HepG2 (cell line): Measurements from ENCODE around the gene SAE1. TPM values are rescaled to one million over a fixed set of nuclear protein-coding genes. Genes with fewer than 3 reads are reported as not detected.

Source experiments
- GZF1 ChIP-seq: sonication (generic); formaldehyde crosslinking; IDR thresholded peaks from 2 replicates; pipeline ENCODE4 v1.5.1; 2020; ENCODE audit warnings: mild to moderate bottlenecking, missing genetic modification reagents
- KDM2A ChIP-seq: sonication (generic); formaldehyde crosslinking; IDR thresholded peaks from 2 replicates; pipeline ENCODE4 v1.4.0; 2020; ENCODE audit warnings: low read depth, missing genetic modification reagents, borderline replicate concordance
- KDM6A ChIP-seq: IDR thresholded peaks from 2 replicates; pipeline ENCODE4 v1.6.1; 2016; ENCODE audit warnings: low read depth
- MED1 ChIP-seq: sonication (generic); formaldehyde crosslinking; IDR thresholded peaks from 2 replicates; pipeline ENCODE4 v1.4.0; 2020; ENCODE audit warnings: missing genetic modification reagents
- MTA3 ChIP-seq: sonication (generic); formaldehyde crosslinking; IDR thresholded peaks from 2 replicates; pipeline ENCODE4 v1.4.0; 2020; ENCODE audit warnings: missing genetic modification reagents
- NCOR1 ChIP-seq: fragments of 200-600 bp; sonication (generic); IDR thresholded peaks from 2 replicates; pipeline ENCODE4 v1.7.0; 2017; ENCODE audit warnings: antibody characterized with exemption, low read length, borderline replicate concordance
- NFKB2 ChIP-seq: sonication (generic); formaldehyde crosslinking; IDR thresholded peaks from 2 replicates; pipeline ENCODE4 v1.4.0; 2020; ENCODE audit warnings: missing genetic modification reagents, borderline replicate concordance
- PAF1 ChIP-seq: IDR thresholded peaks from 2 replicates; pipeline ENCODE4 v1.6.1; 2016; ENCODE audit warnings: missing genetic modification reagents, missing compliant biosample characterization
- POGZ ChIP-seq: sonication (generic); formaldehyde crosslinking; IDR thresholded peaks from 2 replicates; pipeline ENCODE4 v1.4.0; 2020; ENCODE audit warnings: mild to moderate bottlenecking, missing genetic modification reagents
- RBFOX2 ChIP-seq: fragments of 200-400 bp; formaldehyde crosslinking; IDR thresholded peaks from 2 replicates; pipeline ENCODE4 v1.6.1; 2017; ENCODE audit warnings: low read depth, mild to moderate bottlenecking, low read length
- SMC3 ChIP-seq: IDR thresholded peaks from 2 replicates; pipeline ENCODE4 v1.6.1; 2011; ENCODE audit warnings: low read length, improper control_type of control experiment
- ZBTB21 ChIP-seq: sonication (generic); formaldehyde crosslinking; IDR thresholded peaks from 2 replicates; pipeline ENCODE4 v1.4.0; 2020; ENCODE audit warnings: missing genetic modification reagents
- ZNF350 ChIP-seq: sonication (generic); formaldehyde crosslinking; IDR thresholded peaks from 2 replicates; pipeline ENCODE4 v1.4.0; 2020; ENCODE audit warnings: mild to moderate bottlenecking, low read depth, missing genetic modification reagents, borderline replicate concordance
- ZNF790 ChIP-seq: sonication (generic); formaldehyde crosslinking; IDR thresholded peaks from 2 replicates; pipeline ENCODE4 v1.8.0; 2022; ENCODE audit warnings: missing genetic modification reagents, mild to moderate bottlenecking, borderline replicate concordance
- ZSCAN31 ChIP-seq: sonication (generic); formaldehyde crosslinking; IDR thresholded peaks from 2 replicates; pipeline ENCODE4 v1.5.0; 2020; ENCODE audit warnings: low read depth, mild to moderate bottlenecking, missing genetic modification reagents
- polyA plus RNA-seq, 8 experiments: library from polyadenylated mRNA; depleted of rRNA in 3 of 8; stranded (reverse) in 7 of 8; unstranded in 1 of 8; fragments of >200 nt; fragmentation: Illumina TruSeq in 4 of 8; extraction: Trizol in 4 of 8; gene quantifications; 2 replicates each; pipeline versions ENCODE4 v1.2.1 to v1.2.3, GENCODE V29; 2011 to 2016; ENCODE audit warnings: low read depth in 4 of 8, missing spikeins in 1 of 8, mixed read lengths in 1 of 8; ENCODE audit not compliant: insufficient read depth in 1 of 8
- total RNA-seq, 5 experiments: library from RNA; depleted of rRNA; stranded (reverse); fragments of >200 nt; fragmentation: Illumina TruSeq; extraction: Trizol; gene quantifications; 2 replicates each; pipeline ENCODE4 v1.2.3, GENCODE V29; 2016; ENCODE audit warnings: low read depth in 1 of 5
- TF ChIP-seq, protein P1 (sequence below): sonication (generic); formaldehyde crosslinking; IDR thresholded peaks from 2 replicates; pipeline ENCODE4 v1.4.0; 2020; ENCODE audit warnings: mild to moderate bottlenecking, missing genetic modification reagents
- TF ChIP-seq, protein P2 (sequence below): IDR thresholded peaks from 2 replicates; pipeline ENCODE4 v1.6.1; 2016; ENCODE audit warnings: mild to moderate bottlenecking, missing biosample characterization, missing genetic modification reagents
- TF ChIP-seq, protein P3 (sequence below): sonication (generic); formaldehyde crosslinking; IDR thresholded peaks from 2 replicates; pipeline ENCODE4 v1.8.0; 2022; ENCODE audit warnings: mild to moderate bottlenecking, missing genetic modification reagents, borderline replicate concordance
- TF ChIP-seq, protein P4 (sequence below): sonication (generic); formaldehyde crosslinking; IDR thresholded peaks from 2 replicates; pipeline ENCODE4 v1.4.0; 2020; ENCODE audit warnings: mild to moderate bottlenecking, missing genetic modification reagents, borderline replicate concordance

Gene SAE1
- total and polyA plus RNA-seq, 2 of the 13 experiments (the other 11 are each of a cell fraction or from before 2014, with no cell fraction given): 87.6 to 197 TPM

DNA sequence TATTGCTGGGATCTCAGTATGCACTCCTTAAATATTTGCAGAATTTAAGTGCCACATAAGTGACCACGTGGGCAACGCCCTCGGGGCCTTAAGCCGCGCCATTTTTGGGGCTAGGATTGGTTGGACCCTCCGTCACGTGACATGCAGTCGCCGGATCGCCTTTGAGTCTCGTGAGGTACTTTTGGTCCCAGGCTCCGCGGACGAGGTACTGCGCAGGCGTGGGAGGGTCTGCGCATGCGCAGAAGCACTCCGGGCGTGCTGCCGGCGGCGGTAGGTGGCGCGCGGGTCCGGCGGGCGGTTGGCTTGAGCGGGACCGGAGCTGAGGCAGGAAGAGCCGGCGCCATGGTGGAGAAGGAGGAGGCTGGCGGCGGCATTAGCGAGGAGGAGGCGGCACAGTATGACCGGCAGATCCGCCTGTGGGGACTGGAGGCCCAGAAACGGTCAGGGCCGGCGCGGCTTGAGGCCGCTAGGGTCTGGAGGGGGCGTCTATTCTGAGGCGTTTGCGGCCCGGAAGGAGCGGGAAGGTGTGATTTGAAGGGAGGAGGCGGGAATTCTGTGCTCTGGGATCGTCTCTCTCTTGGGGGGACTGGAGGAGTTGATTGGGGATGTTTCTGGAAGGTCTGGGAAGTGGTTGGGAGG is at the start of gene SAE1 (continued):
- TF ChIP-seq, protein P1, sequence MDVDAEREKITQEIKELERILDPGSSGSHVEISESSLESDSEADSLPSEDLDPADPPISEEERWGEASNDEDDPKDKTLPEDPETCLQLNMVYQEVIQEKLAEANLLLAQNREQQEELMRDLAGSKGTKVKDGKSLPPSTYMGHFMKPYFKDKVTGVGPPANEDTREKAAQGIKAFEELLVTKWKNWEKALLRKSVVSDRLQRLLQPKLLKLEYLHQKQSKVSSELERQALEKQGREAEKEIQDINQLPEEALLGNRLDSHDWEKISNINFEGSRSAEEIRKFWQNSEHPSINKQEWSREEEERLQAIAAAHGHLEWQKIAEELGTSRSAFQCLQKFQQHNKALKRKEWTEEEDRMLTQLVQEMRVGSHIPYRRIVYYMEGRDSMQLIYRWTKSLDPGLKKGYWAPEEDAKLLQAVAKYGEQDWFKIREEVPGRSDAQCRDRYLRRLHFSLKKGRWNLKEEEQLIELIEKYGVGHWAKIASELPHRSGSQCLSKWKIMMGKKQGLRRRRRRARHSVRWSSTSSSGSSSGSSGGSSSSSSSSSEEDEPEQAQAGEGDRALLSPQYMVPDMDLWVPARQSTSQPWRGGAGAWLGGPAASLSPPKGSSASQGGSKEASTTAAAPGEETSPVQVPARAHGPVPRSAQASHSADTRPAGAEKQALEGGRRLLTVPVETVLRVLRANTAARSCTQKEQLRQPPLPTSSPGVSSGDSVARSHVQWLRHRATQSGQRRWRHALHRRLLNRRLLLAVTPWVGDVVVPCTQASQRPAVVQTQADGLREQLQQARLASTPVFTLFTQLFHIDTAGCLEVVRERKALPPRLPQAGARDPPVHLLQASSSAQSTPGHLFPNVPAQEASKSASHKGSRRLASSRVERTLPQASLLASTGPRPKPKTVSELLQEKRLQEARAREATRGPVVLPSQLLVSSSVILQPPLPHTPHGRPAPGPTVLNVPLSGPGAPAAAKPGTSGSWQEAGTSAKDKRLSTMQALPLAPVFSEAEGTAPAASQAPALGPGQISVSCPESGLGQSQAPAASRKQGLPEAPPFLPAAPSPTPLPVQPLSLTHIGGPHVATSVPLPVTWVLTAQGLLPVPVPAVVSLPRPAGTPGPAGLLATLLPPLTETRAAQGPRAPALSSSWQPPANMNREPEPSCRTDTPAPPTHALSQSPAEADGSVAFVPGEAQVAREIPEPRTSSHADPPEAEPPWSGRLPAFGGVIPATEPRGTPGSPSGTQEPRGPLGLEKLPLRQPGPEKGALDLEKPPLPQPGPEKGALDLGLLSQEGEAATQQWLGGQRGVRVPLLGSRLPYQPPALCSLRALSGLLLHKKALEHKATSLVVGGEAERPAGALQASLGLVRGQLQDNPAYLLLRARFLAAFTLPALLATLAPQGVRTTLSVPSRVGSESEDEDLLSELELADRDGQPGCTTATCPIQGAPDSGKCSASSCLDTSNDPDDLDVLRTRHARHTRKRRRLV (CRISPR knock-in tag): no peak
- TF ChIP-seq ZNF350 (CRISPR knock-in tag) (peak; percentile 70; the same call in 1 of the 2 replicates), MED1 (CRISPR knock-in tag) (peak; percentile 35; the same call in 1 of the 2 replicates), GZF1 (no peak), NCOR1 (no peak), KDM2A (CRISPR knock-in tag) (peak; percentile 86), ZNF790 (CRISPR knock-in tag) (no peak), MTA3 (CRISPR knock-in tag) (no peak), RBFOX2 (peak; percentile 94), PAF1 (CRISPR knock-in tag) (no peak), ZBTB21 (no peak), SMC3 (no peak; the same call in 1 of the 2 replicates), ZSCAN31 (CRISPR knock-in tag) (peak; percentile 35; the same call in 1 of the 2 replicates), KDM6A (CRISPR knock-in tag) (no peak), NFKB2 (CRISPR knock-in tag) (peak; percentile 54; the same call in 1 of the 2 replicates), POGZ (CRISPR knock-in tag) (peak; percentile 96)
- TF ChIP-seq, protein P2, sequence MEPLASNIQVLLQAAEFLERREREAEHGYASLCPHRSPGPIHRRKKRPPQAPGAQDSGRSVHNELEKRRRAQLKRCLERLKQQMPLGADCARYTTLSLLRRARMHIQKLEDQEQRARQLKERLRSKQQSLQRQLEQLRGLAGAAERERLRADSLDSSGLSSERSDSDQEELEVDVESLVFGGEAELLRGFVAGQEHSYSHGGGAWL (CRISPR knock-in tag): peak; percentile 86
- TF ChIP-seq, protein P3, sequence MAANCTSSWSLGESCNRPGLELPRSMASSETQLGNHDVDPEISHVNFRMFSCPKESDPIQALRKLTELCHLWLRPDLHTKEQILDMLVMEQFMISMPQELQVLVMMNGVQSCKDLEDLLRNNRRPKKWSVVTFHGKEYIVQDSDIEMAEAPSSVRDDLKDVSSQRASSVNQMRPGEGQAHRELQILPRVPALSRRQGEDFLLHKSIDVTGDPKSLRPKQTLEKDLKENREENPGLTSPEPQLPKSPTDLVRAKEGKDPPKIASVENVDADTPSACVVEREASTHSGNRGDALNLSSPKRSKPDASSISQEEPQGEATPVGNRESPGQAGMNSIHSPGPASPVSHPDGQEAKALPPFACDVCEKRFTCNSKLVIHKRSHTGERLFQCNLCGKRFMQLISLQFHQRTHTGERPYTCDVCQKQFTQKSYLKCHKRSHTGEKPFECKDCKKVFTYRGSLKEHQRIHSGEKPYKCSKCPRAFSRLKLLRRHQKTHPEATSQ (CRISPR knock-in tag): no peak
- TF ChIP-seq, protein P4, sequence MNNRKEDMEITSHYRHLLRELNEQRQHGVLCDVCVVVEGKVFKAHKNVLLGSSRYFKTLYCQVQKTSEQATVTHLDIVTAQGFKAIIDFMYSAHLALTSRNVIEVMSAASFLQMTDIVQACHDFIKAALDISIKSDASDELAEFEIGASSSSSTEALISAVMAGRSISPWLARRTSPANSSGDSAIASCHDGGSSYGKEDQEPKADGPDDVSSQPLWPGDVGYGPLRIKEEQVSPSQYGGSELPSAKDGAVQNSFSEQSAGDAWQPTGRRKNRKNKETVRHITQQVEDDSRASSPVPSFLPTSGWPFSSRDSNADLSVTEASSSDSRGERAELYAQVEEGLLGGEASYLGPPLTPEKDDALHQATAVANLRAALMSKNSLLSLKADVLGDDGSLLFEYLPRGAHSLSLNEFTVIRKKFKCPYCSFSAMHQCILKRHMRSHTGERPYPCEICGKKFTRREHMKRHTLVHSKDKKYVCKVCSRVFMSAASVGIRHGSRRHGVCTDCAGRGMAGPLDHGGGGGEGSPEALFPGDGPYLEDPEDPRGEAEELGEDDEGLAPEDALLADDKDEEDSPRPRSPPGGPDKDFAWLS (CRISPR knock-in tag): no peak
